NT2/D1 (cell line): ENCODE data around the gene C1GALT1.

ENCODE experiments used
- SUZ12 ChIP-seq: IDR thresholded peaks from 2 replicates; pipeline ENCODE4 v1.6.1; 2011; ENCODE audit not compliant: insufficient read length, insufficient read depth; ENCODE audit errors: extremely low read depth
- YY1 ChIP-seq: IDR thresholded peaks from 2 replicates; pipeline ENCODE4 v1.6.1; 2011; ENCODE audit not compliant: insufficient read length, insufficient read depth

DNA sequence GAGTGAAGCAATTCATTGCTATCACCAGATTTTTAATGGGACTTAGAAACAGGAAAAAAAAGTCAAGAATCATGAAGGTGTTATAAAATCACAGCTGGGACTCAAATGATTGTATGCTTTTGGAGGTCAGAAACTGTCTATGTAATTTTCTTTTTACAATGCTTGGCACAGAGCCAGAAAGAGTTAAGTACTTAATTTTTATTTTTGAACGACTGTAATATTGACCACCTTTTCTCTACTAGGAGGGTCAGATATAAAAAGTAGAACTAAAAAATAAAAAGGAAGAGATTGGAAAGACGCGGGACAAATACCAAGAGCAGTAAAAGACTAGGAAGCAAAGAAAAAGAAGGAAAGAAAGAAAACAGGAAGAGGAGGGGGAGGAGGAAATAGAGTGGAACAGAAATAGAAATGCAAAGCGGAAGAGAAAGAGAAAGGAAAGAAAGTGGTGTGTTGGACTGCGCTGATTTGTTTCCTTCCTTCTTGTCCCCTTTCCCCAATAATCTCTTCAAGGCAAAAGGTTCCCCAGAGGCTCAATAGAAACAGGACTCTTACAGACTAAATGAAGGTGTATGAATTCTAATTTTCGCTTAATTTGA lies 23.2 kb upstream of the C1GALT1 start:
- TF ChIP-seq SUZ12 = no peak
- no peak for TF ChIP-seq YY1
